ENCODE data around the gene CDKL1. TPM values are rescaled to one million over a fixed set of nuclear protein-coding genes. Genes with fewer than 3 reads are reported as not detected.
A peak's percentile ranks its signal among the peaks of the same experiment; 100 is the strongest.

Gene CDKL1
- polyA plus RNA-seq, 1 of the 3 experiments (the other 2 are of a cell fraction): 2.5 TPM

GRCh38 chr14:50410921-50411320 lies 14.2 kb upstream of the CDKL1 start:
- H3K4me2 ChIP-seq: no peak overlapping the region
- ChIA-PET POLR2A (no interaction called here), CTCF (interaction anchor here (1.2 kb wide), 1 partner anchor 68 kb away, joined by 3 read pairs; no protein-coding TSS in a partner anchor)
- no peak overlapping the region for H3K9ac ChIP-seq
- no peak for DNase-seq
- no peaks in the 10 kb centered on the region for H3K9me2 ChIP-seq
- no peaks in the 10 kb centered on the region for H4K20me1 ChIP-seq (ENCODE audit: insufficient read depth)
- H3K4me3 ChIP-seq (ENCODE audit: low read depth in 2 of 2, low read length in 1 of 2): no peak overlapping the region
- no peaks in the 10 kb centered on the region for H3K9me3 ChIP-seq
- peaks cover 0 to 12% of the 10 kb centered on the region in 2 experiments for H3K36me3 ChIP-seq (replicated peaks in 1 of 2; ENCODE audit: control insufficient read depth in 1 of 2, insufficient read depth in 2 of 2, low read length in 1 of 2)
- no peak overlapping the region for H2AFZ ChIP-seq (ENCODE audit: low read depth)
- no peak for TF ChIP-seq FOXM1 (IDR thresholded peaks at IDR 0.05; ENCODE audit: low read depth)
- no peak for TF ChIP-seq FOSL2 (IDR thresholded peaks at IDR 0.05; ENCODE audit: borderline replicate concordance, low read depth)
- no peak for TF ChIP-seq TAF1 (IDR thresholded peaks at IDR 0.05; ENCODE audit: borderline replicate concordance, low read depth, low read length)
- TF ChIP-seq RAD21 (IDR thresholded peaks at IDR 0.05; ENCODE audit: low read length): no peak
- 0 out of 2 replicates have a peak, but pooled peaks have one; percentile 21 for TF ChIP-seq NFIC (IDR thresholded peaks at IDR 0.05; ENCODE audit: borderline replicate concordance)
- WGBS (ENCODE audit: low lambda C conversion rate): 55% methylated on average over 1 of the region's 1 CpG
- H3K27me3 ChIP-seq (ENCODE audit: insufficient read depth): no peaks in the 10 kb centered on the region
- peaks cover 4% of the 10 kb centered on the region for H3F3A ChIP-seq (replicated peaks; ENCODE audit: insufficient read depth)
- no peaks in the 10 kb centered on the region for H3K79me2 ChIP-seq (ENCODE audit: insufficient read depth)
- no peak overlapping the region for H3K27ac ChIP-seq (ENCODE audit: low read depth in 2 of 2, low read length in 1 of 2)
- no peaks in the 10 kb centered on the region for H3K4me1 ChIP-seq (ENCODE audit: control insufficient read depth in 1 of 2, insufficient read depth in 2 of 2, low read depth in 1 of 2, low read length in 1 of 2)

- Histone ChIP-seq H3F3A (replicated peaks; ENCODE audit: insufficient read depth) (peaks cover 4% of the 10 kb centered on the region), H3K4me3 (ENCODE audit: low read depth in 2 of 2, low read length in 1 of 2) (no peak overlapping the region), H3K27ac (ENCODE audit: low read depth in 2 of 2, low read length in 1 of 2) (no peak overlapping the region), H3K9me2 (no peaks in the 10 kb centered on the region), H3K27me3 (ENCODE audit: insufficient read depth) (no peaks in the 10 kb centered on the region), H3K9me3 (no peaks in the 10 kb centered on the region), H3K36me3 (replicated peaks in 1 of 2; ENCODE audit: control insufficient read depth in 1 of 2, insufficient read depth in 2 of 2, low read length in 1 of 2) (peaks cover 0 to 9% of the 10 kb centered on the region in 2 experiments), H2AFZ (ENCODE audit: low read depth) (no peak overlapping the region), H3K4me1 (ENCODE audit: control insufficient read depth in 1 of 2, insufficient read depth in 2 of 2, low read depth in 1 of 2, low read length in 1 of 2) (no peaks in the 10 kb centered on the region), H4K20me1 (ENCODE audit: insufficient read depth) (no peaks in the 10 kb centered on the region), H3K79me2 (ENCODE audit: insufficient read depth) (no peaks in the 10 kb centered on the region), H3K9ac (no peak overlapping the region), H3K4me2 (no peak overlapping the region)
- POLR2A ChIA-PET: no interaction called here
- DNase-seq: no peak
- TF ChIP-seq RXRA (IDR thresholded peaks at IDR 0.05; ENCODE audit: borderline replicate concordance, low read depth): no peak
- TF ChIP-seq TCF12 (IDR thresholded peaks at IDR 0.05): no peak
- no peak for TF ChIP-seq TEAD4 (IDR thresholded peaks at IDR 0.05; ENCODE audit: borderline replicate concordance, insufficient read depth)
- no peak for TF ChIP-seq RCOR1 (IDR thresholded peaks at IDR 0.05; ENCODE audit: low read length)
- TF ChIP-seq, protein P1, sequence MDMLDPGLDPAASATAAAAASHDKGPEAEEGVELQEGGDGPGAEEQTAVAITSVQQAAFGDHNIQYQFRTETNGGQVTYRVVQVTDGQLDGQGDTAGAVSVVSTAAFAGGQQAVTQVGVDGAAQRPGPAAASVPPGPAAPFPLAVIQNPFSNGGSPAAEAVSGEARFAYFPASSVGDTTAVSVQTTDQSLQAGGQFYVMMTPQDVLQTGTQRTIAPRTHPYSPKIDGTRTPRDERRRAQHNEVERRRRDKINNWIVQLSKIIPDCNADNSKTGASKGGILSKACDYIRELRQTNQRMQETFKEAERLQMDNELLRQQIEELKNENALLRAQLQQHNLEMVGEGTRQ (IDR thresholded peaks at IDR 0.05; ENCODE audit: borderline replicate concordance, low read depth, low read length): no peak
- no peak for TF ChIP-seq MXI1 (IDR thresholded peaks at IDR 0.05; ENCODE audit: low read depth, low read length)
- no peak for TF ChIP-seq GATA2 (CRISPR knock-in tag; IDR thresholded peaks at IDR 0.05)
- TF ChIP-seq USF1 (IDR thresholded peaks at IDR 0.05; ENCODE audit: borderline replicate concordance, low read depth): no peak
- no peak for TF ChIP-seq YY1 (IDR thresholded peaks at IDR 0.05; ENCODE audit: low read depth)
- TF ChIP-seq IRF3 (IDR thresholded peaks at IDR 0.05; ENCODE audit: low read depth, low read length): no peak
- TF ChIP-seq, protein P2, sequence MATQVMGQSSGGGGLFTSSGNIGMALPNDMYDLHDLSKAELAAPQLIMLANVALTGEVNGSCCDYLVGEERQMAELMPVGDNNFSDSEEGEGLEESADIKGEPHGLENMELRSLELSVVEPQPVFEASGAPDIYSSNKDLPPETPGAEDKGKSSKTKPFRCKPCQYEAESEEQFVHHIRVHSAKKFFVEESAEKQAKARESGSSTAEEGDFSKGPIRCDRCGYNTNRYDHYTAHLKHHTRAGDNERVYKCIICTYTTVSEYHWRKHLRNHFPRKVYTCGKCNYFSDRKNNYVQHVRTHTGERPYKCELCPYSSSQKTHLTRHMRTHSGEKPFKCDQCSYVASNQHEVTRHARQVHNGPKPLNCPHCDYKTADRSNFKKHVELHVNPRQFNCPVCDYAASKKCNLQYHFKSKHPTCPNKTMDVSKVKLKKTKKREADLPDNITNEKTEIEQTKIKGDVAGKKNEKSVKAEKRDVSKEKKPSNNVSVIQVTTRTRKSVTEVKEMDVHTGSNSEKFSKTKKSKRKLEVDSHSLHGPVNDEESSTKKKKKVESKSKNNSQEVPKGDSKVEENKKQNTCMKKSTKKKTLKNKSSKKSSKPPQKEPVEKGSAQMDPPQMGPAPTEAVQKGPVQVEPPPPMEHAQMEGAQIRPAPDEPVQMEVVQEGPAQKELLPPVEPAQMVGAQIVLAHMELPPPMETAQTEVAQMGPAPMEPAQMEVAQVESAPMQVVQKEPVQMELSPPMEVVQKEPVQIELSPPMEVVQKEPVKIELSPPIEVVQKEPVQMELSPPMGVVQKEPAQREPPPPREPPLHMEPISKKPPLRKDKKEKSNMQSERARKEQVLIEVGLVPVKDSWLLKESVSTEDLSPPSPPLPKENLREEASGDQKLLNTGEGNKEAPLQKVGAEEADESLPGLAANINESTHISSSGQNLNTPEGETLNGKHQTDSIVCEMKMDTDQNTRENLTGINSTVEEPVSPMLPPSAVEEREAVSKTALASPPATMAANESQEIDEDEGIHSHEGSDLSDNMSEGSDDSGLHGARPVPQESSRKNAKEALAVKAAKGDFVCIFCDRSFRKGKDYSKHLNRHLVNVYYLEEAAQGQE (IDR thresholded peaks at IDR 0.05; ENCODE audit: low read depth, low read length): no peak
- TF ChIP-seq POLR2AphosphoS5 (IDR thresholded peaks at IDR 0.05; ENCODE audit: low read depth, low read length): no peak
- TF ChIP-seq MEF2A (IDR thresholded peaks at IDR 0.05; ENCODE audit: borderline replicate concordance, low read depth): no peak
- no peak for TF ChIP-seq FOSL2 (IDR thresholded peaks at IDR 0.05; ENCODE audit: borderline replicate concordance, low read depth)
- no peak for TF ChIP-seq JUND (IDR thresholded peaks at IDR 0.05)
- no peak for TF ChIP-seq PBX3 (IDR thresholded peaks at IDR 0.05)
- no peak for TF ChIP-seq NFIC (IDR thresholded peaks at IDR 0.05; ENCODE audit: borderline replicate concordance)
- CTCF ChIA-PET: no interaction called here
- 95% methylated on average over 1 of the region's 3 CpGs for WGBS (ENCODE audit: low lambda C conversion rate)
Measured at GRCh38 chr14:50410071-50410470, 13.4 kb upstream of the CDKL1 start.
